SH-SY5Y (cell line): ENCODE measurements around the gene ALPK3.

Experiments used
- GATA2 ChIP-seq: IDR thresholded peaks from 2 replicates; pipeline ENCODE4 v1.6.1; 2011; ENCODE audit warnings: mild to moderate bottlenecking, low read depth, low read length
- GATA3 ChIP-seq: IDR thresholded peaks from 2 replicates; pipeline ENCODE4 v1.6.1; 2011; ENCODE audit warnings: low read depth, mild to moderate bottlenecking, low read length, moderate library complexity

- no peak for TF ChIP-seq GATA2
- TF ChIP-seq GATA3: no peak
Observed at GRCh38 chr15:84868037-84868880, 51.1 kb downstream of the ALPK3 start.
